Activated CD4-positive, alpha-beta T cell treated with anti-CD3 and anti-CD28 coated beads for 36 hours (primary cell): Measurements from ENCODE around the gene TGM1. TPM values are rescaled to one million over a fixed set of nuclear protein-coding genes. Genes with fewer than 3 reads are reported as not detected.
"Not testable (repeated sequence)": the region's sequence is repeated elsewhere in the genome, so short reads cannot be mapped to it uniquely, and the experiment has no call there.

Experiments used
- ATAC-seq: fragments of 200-7000 bp; cut with Tn5 transposase; one replicate; pipeline ENCODE4 v1.10.0; 2021; ENCODE audit warnings: mild to moderate bottlenecking, moderate library complexity
- CTCF ChIA-PET: fragments of 350-600 bp; sonication (Branson Sonifier 250); formaldehyde crosslinking; loops from one replicate; lab custom pipeline; 2021; ENCODE audit warnings: antibody characterized with exemption; lab: Charles Lee
- POLR2A ChIA-PET: fragments of 350-600 bp; sonication (Branson Sonifier 250); formaldehyde crosslinking; loops from one replicate; lab custom pipeline; 2021; ENCODE audit warnings: antibody characterized with exemption, inconsistent platforms; lab: Charles Lee
- DNase-seq: peaks from one replicate; pipeline ENCODE4 v3.0.0-alpha.2; 2020
- H3K27ac Mint-ChIP-seq: one replicate; pipeline ENCODE4 v1.8.0; 2021; ENCODE audit warnings: mixed read lengths
- H3K27me3 Mint-ChIP-seq: one replicate; pipeline ENCODE4 v1.8.0; 2021; ENCODE audit warnings: mixed read lengths
- H3K36me3 Mint-ChIP-seq: one replicate; pipeline ENCODE4 v1.8.0; 2021; ENCODE audit warnings: low read depth, mixed read lengths
- H3K4me1 Mint-ChIP-seq: one replicate; pipeline ENCODE4 v1.8.0; 2021; ENCODE audit warnings: mixed read lengths
- H3K4me3 Mint-ChIP-seq: one replicate; pipeline ENCODE4 v1.8.0; 2021; ENCODE audit warnings: mild to moderate bottlenecking, moderate library complexity, mixed read lengths
- H3K9me3 Mint-ChIP-seq: one replicate; pipeline ENCODE4 v1.8.0; 2021; ENCODE audit warnings: low read depth, mixed read lengths
- intact Hi-C, 2 experiments: fragments of 100-400 bp; cut with DNase I in 1 of 2; cut with micrococcal nuclease in 1 of 2; formaldehyde crosslinking; loops; one replicate each; pipeline versions ENCODE4 v1.14.2 to v1.15.1; 2022 to 2024; cut with DNase I, micrococcal nuclease
- total RNA-seq, 2 experiments: library from RNA; stranded (reverse); gene quantifications; one replicate each; pipeline ENCODE4 v1.2.3, GENCODE V29; 2021

Gene TGM1
- total RNA-seq, 2 experiments from 2014 or later, result 4.8 to 7.4 TPM

DNA sequence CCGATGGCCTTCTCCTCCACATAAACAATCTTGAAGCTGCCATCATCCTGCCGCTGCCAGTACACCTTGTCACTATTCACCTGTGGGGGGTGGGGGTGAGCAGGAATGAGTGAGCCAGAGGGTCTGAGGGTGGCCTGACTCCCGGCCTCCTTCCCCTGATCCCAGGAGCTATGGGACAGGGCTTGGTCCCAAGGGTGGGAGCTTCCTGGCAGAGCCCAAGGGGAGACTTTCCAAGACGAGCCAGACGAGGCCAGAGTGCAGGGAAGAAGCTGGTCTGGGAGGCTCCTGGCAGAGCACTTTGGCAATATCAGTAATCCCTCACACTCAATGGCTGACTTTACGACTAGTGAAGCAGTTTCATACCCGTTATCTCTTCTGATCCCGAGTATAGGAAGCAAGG lies 7.5 kb downstream of the TGM1 start:
- POLR2A ChIA-PET, result interaction anchor here (1.1 kb wide), 1 partner anchor 9 kb away, joined by 3 read pairs; no protein-coding TSS in a partner anchor
- ATAC-seq (no peak), DNase-seq (no peak)
- Mint-ChIP-seq H3K36me3 (peaks cover 14% of the 10 kb centered on the region), H3K4me1 (peaks cover 6% of the 10 kb centered on the region), H3K9me3 (no peaks in the 10 kb centered on the region), H3K4me3 (no peak overlapping the region), H3K27ac (no peak overlapping the region), H3K27me3 (no peaks in the 10 kb centered on the region)
- intact Hi-C loops, result no loop called here
- CTCF ChIA-PET, result no interaction called here

DNA sequence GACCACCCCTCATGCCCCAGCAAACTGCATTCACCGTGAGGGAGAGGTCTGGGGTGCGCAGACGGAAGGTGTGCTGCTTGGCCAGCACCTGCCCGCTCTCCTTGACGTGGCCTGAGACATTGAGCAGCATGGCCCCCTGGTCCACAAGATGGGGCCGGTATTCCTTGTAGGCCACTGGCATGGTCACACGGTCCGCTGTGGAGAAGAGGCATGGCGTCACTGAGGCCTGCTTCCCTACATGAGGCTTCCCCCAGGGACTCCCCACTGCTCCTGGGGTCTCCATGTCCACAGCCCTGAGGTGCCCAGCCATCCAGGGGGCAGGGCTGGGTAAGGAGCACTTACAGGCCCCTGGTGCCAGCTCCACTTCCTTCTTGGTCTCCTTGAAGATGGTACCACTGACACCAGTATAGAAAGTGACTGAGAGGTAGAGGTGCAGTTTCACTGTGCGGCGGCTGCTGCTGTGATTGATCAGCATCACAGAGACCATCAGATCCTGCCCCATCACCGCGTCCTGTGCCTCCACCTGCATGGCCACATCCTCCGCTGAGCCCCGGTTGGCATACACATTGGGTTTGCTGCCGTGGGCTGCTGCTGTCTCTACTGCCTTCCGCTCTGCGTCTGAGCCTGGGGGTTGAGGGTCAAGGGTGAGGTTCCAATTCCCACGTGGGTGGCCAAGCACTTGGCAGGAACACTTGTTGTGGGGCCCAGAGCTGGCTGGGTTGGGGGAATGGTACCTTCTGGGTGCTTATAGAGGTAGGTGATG lies 8.2 kb downstream of the TGM1 start:
- ChIA-PET POLR2A (interaction anchor here (1.1 kb wide), 1 partner anchor 8 kb away, joined by 3 read pairs; no protein-coding TSS in a partner anchor), CTCF (no interaction called here)
- no peak for DNase-seq
- peaks cover 14% of the 10 kb centered on the region for H3K36me3 Mint-ChIP-seq
- intact Hi-C loops, result no loop called here
- no peak overlapping the region for H3K4me3 Mint-ChIP-seq
- H3K9me3 Mint-ChIP-seq, result no peaks in the 10 kb centered on the region
- no peaks in the 10 kb centered on the region for H3K27me3 Mint-ChIP-seq
- no peak for ATAC-seq
- no peak overlapping the region for H3K27ac Mint-ChIP-seq
- H3K4me1 Mint-ChIP-seq, result peaks cover 12% of the 10 kb centered on the region

DNA sequence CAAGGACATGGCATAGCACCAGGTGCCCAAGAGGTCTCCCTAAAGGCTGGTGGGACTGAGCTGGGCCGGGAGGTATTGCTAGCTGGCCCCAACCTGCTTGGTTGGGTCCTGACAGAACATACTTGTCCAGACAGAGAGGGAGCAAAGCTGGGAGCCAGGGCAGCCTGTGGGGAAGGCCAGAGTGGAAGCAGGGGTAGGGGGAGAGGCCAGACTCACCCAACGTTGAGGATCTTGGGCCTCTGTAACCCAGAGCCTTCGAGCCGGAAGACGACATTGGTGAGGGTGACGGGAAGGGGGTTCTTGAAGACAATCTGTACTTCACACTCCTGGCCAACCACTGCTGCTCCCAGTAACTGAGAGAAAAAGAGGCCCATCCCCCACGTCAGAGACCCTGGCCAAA lies 9.0 kb downstream of the TGM1 start:
- ChIA-PET POLR2A (no interaction called here), CTCF (no interaction called here)
- intact Hi-C loops, result no loop called here
- Mint-ChIP-seq H3K4me3 (no peak overlapping the region), H3K9me3 (no peaks in the 10 kb centered on the region), H3K4me1 (peaks cover 18% of the 10 kb centered on the region), H3K36me3 (peaks cover 14% of the 10 kb centered on the region), H3K27ac (no peak overlapping the region), H3K27me3 (no peaks in the 10 kb centered on the region)
- no peak for DNase-seq
- no peak for ATAC-seq

DNA sequence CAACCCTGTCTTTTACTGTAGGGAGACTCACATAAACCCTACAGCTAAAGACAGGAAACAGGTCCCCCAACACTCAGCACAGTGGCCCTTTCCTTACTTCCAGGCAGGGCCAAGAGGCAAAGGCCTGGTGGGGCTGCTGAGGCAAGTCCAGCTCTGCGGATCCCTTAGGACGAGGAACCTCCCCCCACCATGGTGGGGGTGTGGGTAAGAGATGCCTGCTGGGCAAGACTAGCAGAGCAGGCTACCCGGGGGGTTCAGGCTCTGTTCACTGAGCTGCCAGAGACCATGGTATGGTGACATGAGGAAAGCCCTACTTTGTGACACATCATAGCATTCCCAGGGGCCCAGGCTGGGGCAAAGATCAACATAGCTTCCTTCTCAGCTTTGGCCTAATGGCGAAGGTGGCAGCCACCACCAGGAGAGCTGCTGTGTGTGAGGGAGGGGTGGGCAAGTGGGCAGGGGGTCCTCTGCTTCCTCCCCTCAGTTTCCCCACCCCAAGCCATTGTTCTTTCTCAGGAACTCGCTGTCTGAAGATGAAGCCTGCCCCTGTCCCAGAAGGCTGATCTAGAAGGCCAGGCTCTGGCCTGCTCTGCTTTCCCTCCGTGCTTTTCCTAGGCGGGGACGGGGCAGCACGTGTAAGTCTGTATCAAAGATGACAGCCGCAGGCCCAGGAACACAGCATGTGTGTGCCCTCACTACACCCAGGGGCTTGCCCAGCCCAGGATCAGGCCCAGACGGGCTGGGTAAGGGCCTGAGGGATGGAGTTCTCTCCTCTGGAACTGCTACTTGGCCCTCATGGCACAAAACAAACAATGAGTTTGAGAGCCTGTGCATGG lies 10.5 kb downstream of the TGM1 start:
- intact Hi-C loops, result no loop called here
- Mint-ChIP-seq H3K27me3 (no peaks in the 10 kb centered on the region), H3K4me3 (no peak overlapping the region), H3K4me1 (peaks cover 25% of the 10 kb centered on the region), H3K27ac (no peak overlapping the region), H3K36me3 (peaks cover 15% of the 10 kb centered on the region), H3K9me3 (no peaks in the 10 kb centered on the region)
- ATAC-seq, result no peak
- ChIA-PET POLR2A (no interaction called here), CTCF (interaction anchor here (2.0 to 2.7 kb wide), 3 partner anchors 11 to 56 kb away, joined by 6 to 18 read pairs (median 16); partner anchors contain the start of genes RABGGTA and TINF2)
- DNase-seq, result no peak

DNA sequence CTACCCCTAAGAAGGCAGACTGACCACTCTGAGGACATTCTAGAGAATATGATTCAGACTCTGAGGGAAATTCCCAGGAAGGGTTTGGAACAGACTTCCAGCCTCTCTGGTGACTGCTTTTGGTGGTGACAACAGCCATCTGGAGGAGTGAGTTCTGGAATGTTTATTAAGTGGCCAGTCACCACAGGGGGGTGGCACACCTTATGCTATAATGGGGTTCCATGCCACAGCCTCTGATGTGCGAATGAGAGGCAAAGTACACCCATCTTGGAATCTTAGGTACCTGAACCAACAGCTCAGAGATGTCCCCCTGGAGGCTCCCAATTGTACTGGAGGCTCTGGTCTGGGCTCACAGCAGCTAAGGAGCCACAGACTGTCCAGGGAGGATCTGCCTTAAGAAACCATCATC lies 11.1 kb downstream of the TGM1 start:
- intact Hi-C loops, result no loop called here
- H3K4me1 Mint-ChIP-seq, result peaks cover 29% of the 10 kb centered on the region
- ATAC-seq (no peak), DNase-seq (no peak)
- no peaks in the 10 kb centered on the region for H3K27me3 Mint-ChIP-seq
- ChIA-PET POLR2A (no interaction called here), CTCF (interaction anchor here (2.0 to 2.7 kb wide), 3 partner anchors 10 to 57 kb away, joined by 6 to 18 read pairs (median 16); partner anchors contain the start of genes RABGGTA and TINF2)
- no peaks in the 10 kb centered on the region for H3K9me3 Mint-ChIP-seq
- H3K27ac Mint-ChIP-seq, result no peak overlapping the region
- peaks cover 16% of the 10 kb centered on the region for H3K36me3 Mint-ChIP-seq
- no peak overlapping the region for H3K4me3 Mint-ChIP-seq

DNA sequence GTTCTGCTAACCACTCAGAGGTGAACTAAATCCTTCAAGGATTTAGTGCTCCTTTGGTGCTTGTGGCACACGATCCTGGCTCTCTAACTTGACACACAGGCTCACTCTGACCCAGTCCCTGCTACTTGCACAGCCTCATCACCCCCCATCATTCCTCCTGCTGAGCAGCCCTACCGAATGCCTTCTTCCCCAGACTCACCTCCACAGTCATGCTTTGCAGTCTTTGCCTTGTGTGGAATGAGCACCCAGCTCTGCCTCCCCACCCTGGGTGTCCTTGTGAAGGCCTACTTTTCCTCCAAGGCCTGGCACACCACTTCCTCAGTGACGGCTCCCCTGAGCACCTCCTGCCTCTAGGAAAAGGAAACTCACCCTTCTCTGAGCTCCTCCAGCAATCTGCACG lies 12.6 kb downstream of the TGM1 start:
- intact Hi-C loops, result no loop called here
- ChIA-PET CTCF (interaction anchor here (1.4 to 2.7 kb wide), 3 partner anchors 8 to 34 kb away, joined by 3 to 18 read pairs (median 16); partner anchors contain the start of genes MDP1, RABGGTA and TINF2), POLR2A (interaction anchor here (1.0 kb wide), 1 partner anchor 81 kb away, joined by 3 read pairs; no protein-coding TSS in a partner anchor)
- H3K4me3 Mint-ChIP-seq, result no peak overlapping the region
- peaks cover 33% of the 10 kb centered on the region for H3K4me1 Mint-ChIP-seq
- H3K9me3 Mint-ChIP-seq, result no peaks in the 10 kb centered on the region
- no peak for ATAC-seq
- no peaks in the 10 kb centered on the region for H3K27me3 Mint-ChIP-seq
- peak overlapping the region; percentile 67 for H3K27ac Mint-ChIP-seq
- DNase-seq, result no peak
- H3K36me3 Mint-ChIP-seq, result peaks cover 13% of the 10 kb centered on the region

DNA sequence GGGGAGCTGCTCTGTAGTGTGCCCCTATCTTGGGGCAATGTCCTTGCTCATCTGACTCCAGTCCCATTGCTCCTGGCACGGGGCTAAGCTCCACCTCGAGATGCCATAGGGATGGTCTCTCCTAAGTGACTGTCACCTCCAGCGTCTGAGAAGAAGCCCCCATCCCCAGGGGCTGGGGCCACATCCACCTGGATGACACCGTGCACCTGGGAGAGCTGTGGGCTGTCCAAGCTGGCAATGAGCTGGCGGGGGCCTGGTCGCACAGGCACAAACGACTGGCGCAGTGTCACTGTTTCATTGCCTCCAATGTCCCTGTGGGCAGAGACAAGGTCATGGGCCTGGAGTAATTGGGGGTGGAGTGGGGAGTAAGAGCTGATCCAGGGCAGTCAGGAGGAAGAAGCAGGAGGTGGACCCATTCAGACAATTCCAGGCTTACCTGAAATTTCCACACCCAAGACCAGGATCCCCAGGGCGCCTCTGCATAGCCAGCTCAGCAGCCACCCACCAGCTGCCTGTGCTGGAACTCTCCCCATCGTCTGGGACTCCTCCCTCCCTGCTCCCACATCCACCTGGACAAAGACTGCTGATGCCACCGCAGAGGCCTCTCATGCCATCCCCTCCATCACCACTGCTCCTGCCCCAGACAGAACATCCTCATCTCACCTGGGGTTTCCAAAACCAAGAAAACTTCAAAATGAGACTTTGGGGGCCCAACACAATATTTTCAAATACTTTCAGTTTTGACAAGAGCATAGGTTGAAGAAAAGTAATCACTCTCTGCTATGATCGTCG lies 13.6 kb downstream of the TGM1 start:
- intact Hi-C loops, result loop anchor here in 1 of 2 experiments (10.0 kb wide), 1 partner anchor 425 kb away; no protein-coding TSS in a partner anchor
- POLR2A ChIA-PET, result interaction anchor here (0.6 kb wide), 1 partner anchor 78 kb away, joined by 4 read pairs; no protein-coding TSS in a partner anchor
- Mint-ChIP-seq H3K9me3 (no peaks in the 10 kb centered on the region), H3K27me3 (no peaks in the 10 kb centered on the region), H3K27ac (peak overlapping the region; percentile 67), H3K4me3 (no peak overlapping the region), H3K4me1 (peaks cover 35% of the 10 kb centered on the region), H3K36me3 (peaks cover 10% of the 10 kb centered on the region)
- CTCF ChIA-PET, result interaction anchor here (0.9 to 4.1 kb wide), 4 partner anchors 16 to 40 kb away, joined by 3 to 20 read pairs (median 9); partner anchors contain the start of genes CHMP4A and RABGGTA
- no peak for DNase-seq
- ATAC-seq, result no peak

DNA sequence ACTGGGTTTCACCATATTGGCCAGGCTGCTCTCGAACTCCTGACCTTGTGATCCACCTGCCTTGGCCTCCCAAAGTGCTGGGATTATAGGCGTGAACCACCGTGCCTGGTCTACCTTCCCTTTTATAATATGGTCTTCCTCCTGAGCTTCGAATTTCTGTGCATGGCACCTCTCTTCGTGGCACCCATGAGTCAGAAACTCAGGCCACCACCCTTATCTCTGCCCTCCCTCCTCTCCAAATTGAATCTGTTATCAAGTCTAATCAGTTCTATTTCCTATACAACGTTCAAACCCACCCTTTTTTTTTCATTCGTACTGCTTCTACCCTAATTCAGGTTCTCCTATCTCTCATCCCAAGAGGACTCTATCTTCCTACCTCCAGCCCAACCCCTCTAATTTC lies 15.6 kb downstream of the TGM1 start:
- peak; percentile 24 for DNase-seq
- POLR2A ChIA-PET, result interaction anchor here (0.6 to 1.4 kb wide), 6 partner anchors 12 to 162 kb away, joined by 3 to 7 read pairs (median 5); partner anchors contain the start of genes EMC9 and RABGGTA

DNA sequence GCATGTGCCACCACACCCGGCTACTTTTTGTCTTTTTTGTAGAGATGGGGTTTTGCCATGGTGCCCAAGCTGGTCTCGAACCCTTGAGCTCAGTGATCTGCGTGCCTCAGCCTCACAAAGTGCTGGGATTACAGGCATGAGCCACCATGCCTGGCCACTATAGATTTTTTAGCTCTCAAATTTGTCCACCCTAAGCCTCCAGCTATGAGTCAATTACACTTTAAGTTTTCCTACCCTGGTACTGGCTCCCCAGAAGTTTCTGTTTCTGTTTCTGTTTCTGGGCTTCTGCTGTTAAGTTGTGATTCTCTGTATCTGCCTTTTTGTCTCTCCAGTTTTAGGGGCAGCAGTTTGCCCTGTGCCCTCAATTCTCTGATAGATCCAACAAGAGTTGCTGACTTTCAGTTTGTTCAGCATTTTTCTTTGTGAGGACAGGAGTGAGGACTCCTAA lies 16.2 kb downstream of the TGM1 start:
- no peaks in the 10 kb centered on the region for H3K9me3 Mint-ChIP-seq
- ChIA-PET CTCF (interaction anchor here (0.6 to 16.9 kb wide), 12 partner anchors 18 to 184 kb away, joined by 3 to 430 read pairs (median 10); partner anchors contain the start of genes CHMP4A, CIDEB, DHRS1 and IRF9), POLR2A (interaction anchor here (0.6 to 1.4 kb wide), 10 partner anchors 9 to 162 kb away, joined by 3 to 11 read pairs (median 4); partner anchors contain the start of genes CHMP4A, EMC9 and RABGGTA)
- no peaks in the 10 kb centered on the region for H3K27me3 Mint-ChIP-seq
- H3K4me1 Mint-ChIP-seq, result peaks cover 43% of the 10 kb centered on the region
- H3K4me3 Mint-ChIP-seq, result peak overlapping the region; percentile 40
- H3K27ac Mint-ChIP-seq, result peak overlapping the region; percentile 95
- peaks cover 4% of the 10 kb centered on the region for H3K36me3 Mint-ChIP-seq
- peak; percentile 48 for DNase-seq
- intact Hi-C loops, result loop anchor here in 1 of 2 experiments (1.0 to 10.0 kb wide), 2 partner anchors 25 to 428 kb away; partner anchors contain the start of gene RABGGTA
- peak; percentile 11 for ATAC-seq

More for the DNA sequence above, 15.6 kb downstream of the TGM1 start:
- Mint-ChIP-seq H3K9me3 (no peaks in the 10 kb centered on the region), H3K36me3 (peaks cover 4% of the 10 kb centered on the region), H3K27ac (peak overlapping the region; percentile 95), H3K4me3 (peak overlapping the region; percentile 7), H3K27me3 (no peaks in the 10 kb centered on the region), H3K4me1 (peaks cover 43% of the 10 kb centered on the region)
- no peak for ATAC-seq
- CTCF ChIA-PET, result interaction anchor here (0.6 to 16.9 kb wide), 11 partner anchors 8 to 187 kb away, joined by 3 to 430 read pairs (median 10); partner anchors contain the start of genes CHMP4A, CIDEB, DHRS1 and LTB4R
- intact Hi-C loops, result loop anchor here in 1 of 2 experiments (1.0 to 10.0 kb wide), 2 partner anchors 24 to 427 kb away; partner anchors contain the start of gene RABGGTA

DNA sequence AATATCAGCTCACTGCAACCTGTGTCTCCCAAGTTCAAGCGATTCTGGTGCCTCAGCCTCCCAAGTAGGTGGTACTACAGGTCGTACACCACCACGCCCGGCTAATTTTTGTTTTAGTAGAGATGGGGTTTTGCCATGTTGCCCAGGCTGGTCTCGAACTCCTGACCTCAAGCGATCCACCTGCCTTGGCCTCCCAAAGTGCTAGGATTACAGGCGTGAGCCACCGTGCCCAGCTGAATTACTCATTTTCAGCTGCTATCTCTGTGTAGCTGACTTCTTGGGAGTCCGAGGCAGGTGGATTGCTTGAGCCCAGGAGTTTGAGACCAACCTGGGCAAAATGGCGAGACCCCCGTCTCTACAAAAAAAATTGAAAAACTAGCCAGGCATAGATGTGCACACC lies 17.6 kb downstream of the TGM1 start:
- peaks cover 45% of the 10 kb centered on the region for H3K4me1 Mint-ChIP-seq
- DNase-seq, H3K4me3 Mint-ChIP-seq, POLR2A ChIA-PET, ATAC-seq, H3K27me3 Mint-ChIP-seq, H3K27ac Mint-ChIP-seq, H3K9me3 Mint-ChIP-seq: not testable (repeated sequence)
- intact Hi-C loops, result loop anchor here in 1 of 2 experiments (10.0 kb wide), 1 partner anchor 429 kb away; no protein-coding TSS in a partner anchor
- CTCF ChIA-PET, result interaction anchor here (0.7 to 16.9 kb wide), 7 partner anchors 26 to 310 kb away, joined by 3 to 430 read pairs (median 3); partner anchors contain the start of genes CIDEB, DHRS1, LTB4R and LTB4R2
- peaks cover 12% of the 10 kb centered on the region for H3K36me3 Mint-ChIP-seq
